ENCODE results near the gene FNTB. TPM values are rescaled to one million over a fixed set of nuclear protein-coding genes. Genes with fewer than 3 reads are reported as not detected.

Gene FNTB
- total and polyA plus RNA-seq, 9 of the 15 experiments (the other 6 are each of a cell fraction or from before 2014, with no cell fraction given), result 6.9 to 23.2 (median 12.2) TPM

DNA sequence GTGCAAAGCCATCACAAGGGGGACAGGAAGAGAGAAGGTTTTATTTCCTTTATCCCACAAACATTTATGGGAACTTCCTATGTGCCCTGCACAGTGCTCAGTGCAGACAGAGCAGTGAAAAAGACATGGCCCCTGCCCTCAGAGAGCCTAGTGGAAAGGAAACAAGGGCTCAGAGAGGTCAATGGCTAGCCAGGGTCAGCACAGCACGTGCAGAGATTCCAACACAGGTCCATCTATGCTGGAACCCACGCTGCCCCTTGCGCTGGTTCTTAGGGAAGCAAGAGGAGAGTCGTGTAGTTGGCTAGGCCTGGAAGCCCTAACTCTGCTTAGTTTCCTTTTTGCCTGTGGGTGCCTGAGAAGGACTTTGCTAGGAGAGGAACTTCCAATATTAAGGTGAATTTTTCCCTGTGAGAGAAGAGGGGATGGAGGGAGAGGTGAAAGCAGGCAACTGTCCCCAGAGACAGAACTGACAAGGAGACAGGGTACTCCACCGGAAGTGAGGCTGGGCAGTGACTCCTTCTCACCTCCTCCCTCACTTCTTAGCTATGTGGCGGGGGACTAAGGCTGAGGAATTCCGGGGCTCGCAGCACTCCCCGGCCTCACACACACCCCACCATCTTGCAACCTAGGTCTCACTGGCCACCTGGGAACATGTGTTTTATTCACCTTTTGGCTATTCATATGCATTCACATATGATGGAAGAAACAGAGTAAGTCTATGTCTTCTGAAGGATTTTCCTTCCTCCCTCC lies 32.0 kb upstream of the FNTB start:
- Histone ChIP-seq H3K36me3 (ENCODE audit: control insufficient read depth, insufficient read depth, low read length) (no peaks in the 10 kb centered on the region), H3K27ac (ENCODE audit: extremely low read depth, low read depth, low read length) (no peak overlapping the region), H3K9me3 (replicated peaks; ENCODE audit: control insufficient read depth, insufficient read depth, low read depth, low read length) (no peaks in the 10 kb centered on the region), H3K79me2 (ENCODE audit: control insufficient read depth, insufficient read depth, low read length) (no peaks in the 10 kb centered on the region), H2AFZ (ENCODE audit: low read depth, low read length) (no peak overlapping the region), H4K20me1 (replicated peaks; ENCODE audit: control insufficient read depth, insufficient read depth, low read length) (no peaks in the 10 kb centered on the region), H3K4me1 (replicated peaks in 1 of 2; ENCODE audit: control insufficient read depth in 2 of 2, insufficient read depth in 2 of 2, low read length in 2 of 2) (peaks cover 0 to 3% of the 10 kb centered on the region in 2 experiments; a peak in 2 of 5 replicates), H3K27me3 (ENCODE audit: control insufficient read depth in 2 of 2, insufficient read depth in 2 of 2, low read length in 2 of 2) (peaks cover 0 to 5% of the 10 kb centered on the region in 2 experiments; a peak in 1 of 5 replicates), H3K4me3 (no peak overlapping the region), H3K9me1 (ENCODE audit: control insufficient read depth, insufficient read depth, low read length) (no peaks in the 10 kb centered on the region), H3K9ac (ENCODE audit: insufficient read depth in 1 of 2, low read depth in 2 of 2, low read length in 2 of 2) (no peak overlapping the region), H3K4me2 (ENCODE audit: insufficient read depth, low read length) (no peak overlapping the region)
- POLR2A ChIA-PET, result no interaction called here
- ATAC-seq (no peak), FAIRE-seq (no peak), DNase-seq (ENCODE audit: extremely low read depth in 1 of 4, low spot score in 3 of 4) (no peak)
- in situ Hi-C loops (cut with MboI), result no loop called here
- BruUV-seq (replicated peaks), result no TSS peak
- intact Hi-C loops (cut with micrococcal nuclease), result no loop called here
- CTCF ChIA-PET (ENCODE audit: low intra/inter-chr PET ratio), result no interaction called here
- WGBS (ENCODE audit: insufficient coverage, low coverage, missing lambda C conversion rate), result 38% methylated on average over 6 of the region's 9 CpGs
- TF ChIP-seq TAL1 (IDR thresholded peaks at IDR 0.05), result no peak
- no peak for TF ChIP-seq SNIP1 (IDR thresholded peaks at IDR 0.05; ENCODE audit: low read depth)
- TF ChIP-seq, protein P1, sequence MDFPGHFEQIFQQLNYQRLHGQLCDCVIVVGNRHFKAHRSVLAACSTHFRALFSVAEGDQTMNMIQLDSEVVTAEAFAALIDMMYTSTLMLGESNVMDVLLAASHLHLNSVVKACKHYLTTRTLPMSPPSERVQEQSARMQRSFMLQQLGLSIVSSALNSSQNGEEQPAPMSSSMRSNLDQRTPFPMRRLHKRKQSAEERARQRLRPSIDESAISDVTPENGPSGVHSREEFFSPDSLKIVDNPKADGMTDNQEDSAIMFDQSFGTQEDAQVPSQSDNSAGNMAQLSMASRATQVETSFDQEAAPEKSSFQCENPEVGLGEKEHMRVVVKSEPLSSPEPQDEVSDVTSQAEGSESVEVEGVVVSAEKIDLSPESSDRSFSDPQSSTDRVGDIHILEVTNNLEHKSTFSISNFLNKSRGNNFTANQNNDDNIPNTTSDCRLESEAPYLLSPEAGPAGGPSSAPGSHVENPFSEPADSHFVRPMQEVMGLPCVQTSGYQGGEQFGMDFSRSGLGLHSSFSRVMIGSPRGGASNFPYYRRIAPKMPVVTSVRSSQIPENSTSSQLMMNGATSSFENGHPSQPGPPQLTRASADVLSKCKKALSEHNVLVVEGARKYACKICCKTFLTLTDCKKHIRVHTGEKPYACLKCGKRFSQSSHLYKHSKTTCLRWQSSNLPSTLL (IDR thresholded peaks at IDR 0.05), result no peak
- TF ChIP-seq PURB (CRISPR knock-in tag; IDR thresholded peaks at IDR 0.05; ENCODE audit: low read depth), result no peak
- TF ChIP-seq RBBP5 (IDR thresholded peaks at IDR 0.05; ENCODE audit: borderline replicate concordance, insufficient read depth, low read length, poor library complexity, severe bottlenecking), result no peak
- TF ChIP-seq KDM1A (IDR thresholded peaks at IDR 0.05), result no peak
- no peak for TF ChIP-seq ZZZ3 (IDR thresholded peaks at IDR 0.05)
- no peak for TF ChIP-seq CBX3 (IDR thresholded peaks at IDR 0.05; ENCODE audit: borderline replicate concordance in 1 of 2, low read length in 2 of 2)
- TF ChIP-seq, protein P2, sequence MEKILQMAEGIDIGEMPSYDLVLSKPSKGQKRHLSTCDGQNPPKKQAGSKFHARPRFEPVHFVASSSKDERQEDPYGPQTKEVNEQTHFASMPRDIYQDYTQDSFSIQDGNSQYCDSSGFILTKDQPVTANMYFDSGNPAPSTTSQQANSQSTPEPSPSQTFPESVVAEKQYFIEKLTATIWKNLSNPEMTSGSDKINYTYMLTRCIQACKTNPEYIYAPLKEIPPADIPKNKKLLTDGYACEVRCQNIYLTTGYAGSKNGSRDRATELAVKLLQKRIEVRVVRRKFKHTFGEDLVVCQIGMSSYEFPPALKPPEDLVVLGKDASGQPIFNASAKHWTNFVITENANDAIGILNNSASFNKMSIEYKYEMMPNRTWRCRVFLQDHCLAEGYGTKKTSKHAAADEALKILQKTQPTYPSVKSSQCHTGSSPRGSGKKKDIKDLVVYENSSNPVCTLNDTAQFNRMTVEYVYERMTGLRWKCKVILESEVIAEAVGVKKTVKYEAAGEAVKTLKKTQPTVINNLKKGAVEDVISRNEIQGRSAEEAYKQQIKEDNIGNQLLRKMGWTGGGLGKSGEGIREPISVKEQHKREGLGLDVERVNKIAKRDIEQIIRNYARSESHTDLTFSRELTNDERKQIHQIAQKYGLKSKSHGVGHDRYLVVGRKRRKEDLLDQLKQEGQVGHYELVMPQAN (IDR thresholded peaks at IDR 0.05; ENCODE audit: borderline replicate concordance), result no peak
- TF ChIP-seq, protein P3, sequence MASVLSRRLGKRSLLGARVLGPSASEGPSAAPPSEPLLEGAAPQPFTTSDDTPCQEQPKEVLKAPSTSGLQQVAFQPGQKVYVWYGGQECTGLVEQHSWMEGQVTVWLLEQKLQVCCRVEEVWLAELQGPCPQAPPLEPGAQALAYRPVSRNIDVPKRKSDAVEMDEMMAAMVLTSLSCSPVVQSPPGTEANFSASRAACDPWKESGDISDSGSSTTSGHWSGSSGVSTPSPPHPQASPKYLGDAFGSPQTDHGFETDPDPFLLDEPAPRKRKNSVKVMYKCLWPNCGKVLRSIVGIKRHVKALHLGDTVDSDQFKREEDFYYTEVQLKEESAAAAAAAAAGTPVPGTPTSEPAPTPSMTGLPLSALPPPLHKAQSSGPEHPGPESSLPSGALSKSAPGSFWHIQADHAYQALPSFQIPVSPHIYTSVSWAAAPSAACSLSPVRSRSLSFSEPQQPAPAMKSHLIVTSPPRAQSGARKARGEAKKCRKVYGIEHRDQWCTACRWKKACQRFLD (CRISPR knock-in tag; IDR thresholded peaks at IDR 0.05), result no peak
- no peak for TF ChIP-seq ILF3 (IDR thresholded peaks at IDR 0.05; ENCODE audit: borderline replicate concordance)
- TF ChIP-seq TEAD2 (tag; IDR thresholded peaks at IDR 0.05), result no peak
- TF ChIP-seq, protein P4, sequence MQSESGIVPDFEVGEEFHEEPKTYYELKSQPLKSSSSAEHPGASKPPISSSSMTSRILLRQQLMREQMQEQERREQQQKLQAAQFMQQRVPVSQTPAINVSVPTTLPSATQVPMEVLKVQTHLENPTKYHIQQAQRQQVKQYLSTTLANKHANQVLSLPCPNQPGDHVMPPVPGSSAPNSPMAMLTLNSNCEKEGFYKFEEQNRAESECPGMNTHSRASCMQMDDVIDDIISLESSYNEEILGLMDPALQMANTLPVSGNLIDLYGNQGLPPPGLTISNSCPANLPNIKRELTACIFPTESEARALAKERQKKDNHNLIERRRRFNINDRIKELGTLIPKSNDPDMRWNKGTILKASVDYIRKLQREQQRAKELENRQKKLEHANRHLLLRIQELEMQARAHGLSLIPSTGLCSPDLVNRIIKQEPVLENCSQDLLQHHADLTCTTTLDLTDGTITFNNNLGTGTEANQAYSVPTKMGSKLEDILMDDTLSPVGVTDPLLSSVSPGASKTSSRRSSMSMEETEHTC (IDR thresholded peaks at IDR 0.05), result no peak
- TF ChIP-seq ZNF121 (CRISPR knock-in tag; conservative IDR thresholded peaks at IDR 0.05), result no peak
- TF ChIP-seq POLR3A (IDR thresholded peaks at IDR 0.05; ENCODE audit: borderline replicate concordance, extremely low read depth, insufficient read depth, insufficient read length), result no peak
- TF ChIP-seq ZEB2 (IDR thresholded peaks at IDR 0.05), result no peak

All from K562 (cell line).